Neural progenitor cell (in vitro differentiated cells): ENCODE results near the gene PUM2. TPM values are rescaled to one million over a fixed set of nuclear protein-coding genes. Genes with fewer than 3 reads are reported as not detected.

Source experiments
- DNase-seq: peaks from one replicate; pipeline ENCODE4 v3.0.0-alpha.2; 2016; ENCODE audit warnings: low spot score
- H2AFZ ChIP-seq: fragments of 200-600 bp; sonication (generic); replicated peaks from 2 replicates; pipeline ENCODE4 v1.6.1; 2016; ENCODE audit warnings: antibody characterized with exemption
- H3F3A ChIP-seq: fragments of 200-600 bp; sonication (generic); 2 replicates; pipeline ENCODE4 v1.6.1; 2016; ENCODE audit warnings: antibody characterized with exemption, low read depth
- H3K27ac ChIP-seq: fragments of 200-600 bp; sonication (generic); 2 replicates; pipeline ENCODE4 v1.5.1; 2016; ENCODE audit warnings: mild to moderate bottlenecking
- H3K27me3 ChIP-seq: fragments of 200-600 bp; sonication (generic); 2 replicates; pipeline ENCODE4 v1.6.1; 2016; ENCODE audit warnings: mild to moderate bottlenecking, moderate library complexity
- H3K36me3 ChIP-seq: fragments of 200-600 bp; sonication (generic); 2 replicates; pipeline ENCODE4 v1.5.1; 2016
- H3K4me1 ChIP-seq: fragments of 200-600 bp; sonication (generic); 2 replicates; pipeline ENCODE4 v1.6.1; 2016; ENCODE audit warnings: mixed run types
- H3K4me2 ChIP-seq: fragments of 200-600 bp; sonication (generic); 2 replicates; pipeline ENCODE4 v1.6.1; 2016
- H3K4me3 ChIP-seq: fragments of 200-600 bp; sonication (generic); 2 replicates; pipeline ENCODE4 v1.5.1; 2016
- H3K79me2 ChIP-seq: fragments of 200-600 bp; sonication (generic); 2 replicates; pipeline ENCODE4 v1.6.1; 2016; ENCODE audit warnings: low read depth
- H3K9ac ChIP-seq: fragments of 200-600 bp; sonication (generic); 2 replicates; pipeline ENCODE4 v1.6.1; 2016
- H3K9me3 ChIP-seq: fragments of 200-600 bp; sonication (generic); 2 replicates; pipeline ENCODE4 v1.5.1; 2016; ENCODE audit warnings: low read depth
- H4K20me1 ChIP-seq: fragments of 200-600 bp; sonication (generic); 2 replicates; pipeline ENCODE4 v1.6.1; 2016; ENCODE audit warnings: low read depth
- H3K27ac Mint-ChIP-seq: 3 replicates; pipeline ENCODE4 v1.8.0; 2021; ENCODE audit warnings: mixed read lengths
- H3K27me3 Mint-ChIP-seq: 2 replicates; pipeline ENCODE4 v1.8.0; 2022; ENCODE audit warnings: low read depth, mild to moderate bottlenecking, inconsistent platforms, moderate library complexity, mixed read lengths; ENCODE audit not compliant: insufficient read depth
- H3K36me3 Mint-ChIP-seq: 3 replicates; pipeline ENCODE4 v1.8.0; 2021; ENCODE audit warnings: mixed read lengths
- H3K4me1 Mint-ChIP-seq: 3 replicates; pipeline ENCODE4 v1.8.0; 2021; ENCODE audit warnings: mixed read lengths
- H3K4me3 Mint-ChIP-seq: 3 replicates; pipeline ENCODE4 v1.8.0; 2021; ENCODE audit warnings: mild to moderate bottlenecking, moderate library complexity, mixed read lengths
- H3K9me3 Mint-ChIP-seq: 3 replicates; pipeline ENCODE4 v1.8.0; 2020; ENCODE audit warnings: mixed read lengths
- CTCF ChIP-seq: fragments of 200-600 bp; sonication (generic); IDR thresholded peaks from 2 replicates; pipeline ENCODE4 v1.5.1; 2017; ENCODE audit warnings: antibody characterized with exemption, mild to moderate bottlenecking
- EZH2 ChIP-seq: fragments of 200-600 bp; sonication (generic); IDR thresholded peaks from 2 replicates; pipeline ENCODE4 v1.6.1; 2017; ENCODE audit warnings: antibody characterized with exemption, mild to moderate bottlenecking, moderate library complexity
- EZH2phosphoT487 ChIP-seq: fragments of 200-600 bp; sonication (generic); IDR thresholded peaks from 2 replicates; pipeline ENCODE4 v1.6.1; 2017; ENCODE audit warnings: antibody characterized with exemption
- total RNA-seq: library from RNA; depleted of rRNA; stranded (reverse); fragments of >200 nt; gene quantifications from 2 replicates; pipeline ENCODE4 v1.2.3, GENCODE V29; 2015; ENCODE audit warnings: low replicate concordance

PUM2 gene
- total RNA-seq, 1 donor from 2014 or later: 88.4 TPM

GRCh38 chr2:20348542-20348941, 2.1 kb downstream of the PUM2 start:
- peaks cover 5% of the 10 kb centered on the region for H3K36me3 ChIP-seq
- no peak overlapping the region for H3K27ac Mint-ChIP-seq
- peaks cover 6% of the 10 kb centered on the region for H3K27me3 Mint-ChIP-seq
- H3K4me2 ChIP-seq: peak overlapping the region; percentile 86
- peaks cover 5% of the 10 kb centered on the region for H3K9me3 Mint-ChIP-seq
- H3K9me3 ChIP-seq: no peaks in the 10 kb centered on the region
- DNase-seq: peak; percentile 20
- H3F3A ChIP-seq: peaks cover 40% of the 10 kb centered on the region
- peaks cover 30% of the 10 kb centered on the region for H3K36me3 Mint-ChIP-seq
- peak overlapping the region; percentile 77 for H3K4me3 ChIP-seq
- H3K9ac ChIP-seq: no peak overlapping the region
- TF ChIP-seq CTCF (no peak), EZH2 (no peak), EZH2phosphoT487 (no peak)
- H3K4me3 Mint-ChIP-seq: peak overlapping the region; percentile 96
- no peak overlapping the region for H2AFZ ChIP-seq
- peaks cover 69% of the 10 kb centered on the region for H3K79me2 ChIP-seq
- H3K4me1 ChIP-seq: peaks cover 55% of the 10 kb centered on the region
- no peaks in the 10 kb centered on the region for H3K27me3 ChIP-seq
- no peak overlapping the region for H3K27ac ChIP-seq
- peaks cover 64% of the 10 kb centered on the region for H4K20me1 ChIP-seq
- H3K4me1 Mint-ChIP-seq: peaks cover 24% of the 10 kb centered on the region

- peak overlapping the region; percentile 86 for H3K4me2 ChIP-seq
- no peak overlapping the region for H3K27ac Mint-ChIP-seq
- H3K4me1 ChIP-seq: peaks cover 37% of the 10 kb centered on the region
- no peak overlapping the region for H3K27ac ChIP-seq
- no peaks in the 10 kb centered on the region for H3K27me3 ChIP-seq
- no peak overlapping the region for H3K4me3 Mint-ChIP-seq
- H2AFZ ChIP-seq: no peak overlapping the region
- TF ChIP-seq EZH2 (no peak), CTCF (no peak), EZH2phosphoT487 (no peak)
- no peak overlapping the region for H3K9ac ChIP-seq
- peak overlapping the region; percentile 77 for H3K4me3 ChIP-seq
- peaks cover 24% of the 10 kb centered on the region for H3K4me1 Mint-ChIP-seq
- peaks cover 82% of the 10 kb centered on the region for H4K20me1 ChIP-seq
- H3K79me2 ChIP-seq: peaks cover 86% of the 10 kb centered on the region
- H3K9me3 ChIP-seq: no peaks in the 10 kb centered on the region
- no peak for DNase-seq
- peaks cover 34% of the 10 kb centered on the region for H3K36me3 Mint-ChIP-seq
- H3K36me3 ChIP-seq: peaks cover 5% of the 10 kb centered on the region
- peaks cover 5% of the 10 kb centered on the region for H3K9me3 Mint-ChIP-seq
- H3K27me3 Mint-ChIP-seq: peaks cover 6% of the 10 kb centered on the region
- peaks cover 24% of the 10 kb centered on the region for H3F3A ChIP-seq
Measured at GRCh38 chr2:20346565-20347381, 3.9 kb downstream of the PUM2 start.

- H3F3A ChIP-seq: peaks cover 24% of the 10 kb centered on the region
- no peak overlapping the region for H2AFZ ChIP-seq
- TF ChIP-seq EZH2phosphoT487 (no peak), CTCF (no peak), EZH2 (no peak)
- Mint-ChIP-seq H3K9me3 (peaks cover 9% of the 10 kb centered on the region), H3K4me1 (peaks cover 10% of the 10 kb centered on the region), H3K27me3 (peaks cover 6% of the 10 kb centered on the region), H3K4me3 (no peak overlapping the region), H3K36me3 (peaks cover 56% of the 10 kb centered on the region), H3K27ac (no peak overlapping the region)
- H3K4me1 ChIP-seq: peaks cover 25% of the 10 kb centered on the region
- peaks cover 9% of the 10 kb centered on the region for H3K36me3 ChIP-seq
- H3K79me2 ChIP-seq: peaks cover 100% of the 10 kb centered on the region
- no peaks in the 10 kb centered on the region for H3K9me3 ChIP-seq
- H4K20me1 ChIP-seq: peaks cover 100% of the 10 kb centered on the region
- no peak for DNase-seq
- no peak overlapping the region for H3K4me2 ChIP-seq
- no peak overlapping the region for H3K27ac ChIP-seq
- no peak overlapping the region for H3K4me3 ChIP-seq
- no peak overlapping the region for H3K9ac ChIP-seq
- no peaks in the 10 kb centered on the region for H3K27me3 ChIP-seq
Measured at GRCh38 chr2:20343128-20343527, 7.5 kb downstream of the PUM2 start.
